Loucy (cell line): Measurements from ENCODE around the gene LFNG.

ENCODE experiments used
- H2AFZ ChIP-seq: fragments of 200-600 bp; sonication (generic); 2 replicates; pipeline ENCODE4 v1.6.0; 2016; ENCODE audit warnings: antibody characterized with exemption, mild to moderate bottlenecking, low read length, moderate library complexity
- H3F3A ChIP-seq: fragments of 200-600 bp; 2 replicates; pipeline ENCODE4 v1.6.0; 2016; ENCODE audit warnings: antibody characterized with exemption, low read depth, mild to moderate bottlenecking
- H3K27me3 ChIP-seq: fragments of 200-600 bp; sonication (generic); 2 replicates; pipeline ENCODE4 v1.6.1; 2014; ENCODE audit warnings: low read length, mild to moderate bottlenecking; ENCODE audit not compliant: insufficient read depth, poor library complexity, severe bottlenecking
- H3K36me3 ChIP-seq: fragments of 200-600 bp; sonication (generic); 2 replicates; pipeline ENCODE4 v1.6.1; 2016; ENCODE audit warnings: low read length; ENCODE audit not compliant: insufficient read depth
- H3K4me1 ChIP-seq: fragments of 200-600 bp; sonication (generic); 2 replicates; pipeline ENCODE4 v1.5.1; 2014; ENCODE audit warnings: low read length, mild to moderate bottlenecking; ENCODE audit not compliant: insufficient read depth, poor library complexity, severe bottlenecking
- H3K4me2 ChIP-seq: fragments of 200-600 bp; sonication (generic); 2 replicates; pipeline ENCODE4 v1.6.0; 2014; ENCODE audit warnings: antibody characterized with exemption, low read length, low read depth, mild to moderate bottlenecking; ENCODE audit not compliant: poor library complexity, severe bottlenecking
- H3K4me3 ChIP-seq: fragments of 200-600 bp; sonication (generic); 2 replicates; pipeline ENCODE4 v1.5.1; 2014; ENCODE audit warnings: low read length, mild to moderate bottlenecking, mixed read lengths; ENCODE audit not compliant: poor library complexity, severe bottlenecking
- H3K79me2 ChIP-seq: fragments of 200-600 bp; sonication (generic); 2 replicates; pipeline ENCODE4 v1.6.1; 2014; ENCODE audit warnings: low read length; ENCODE audit not compliant: insufficient read depth
- H3K9ac ChIP-seq: fragments of 200-600 bp; sonication (generic); 2 replicates; pipeline ENCODE4 v1.6.0; 2014; ENCODE audit warnings: mild to moderate bottlenecking, low read depth, low read length, moderate library complexity; ENCODE audit not compliant: poor library complexity, severe bottlenecking
- H3K9me2 ChIP-seq: fragments of 200-600 bp; sonication (generic); replicated peaks from 2 replicates; pipeline ENCODE4 v1.6.1; 2016; ENCODE audit warnings: low read depth, low read length, mixed read lengths
- H3K9me3 ChIP-seq: fragments of 200-600 bp; sonication (generic); 2 replicates; pipeline ENCODE4 v1.6.1; 2014; ENCODE audit warnings: mild to moderate bottlenecking, antibody characterized with exemption, low read length, low read depth; ENCODE audit not compliant: insufficient read depth
- H4K20me1 ChIP-seq: fragments of 200-600 bp; sonication (generic); 2 replicates; pipeline ENCODE4 v1.6.0; 2014; ENCODE audit warnings: antibody characterized with exemption, low read length, mild to moderate bottlenecking; ENCODE audit not compliant: insufficient read depth, poor library complexity, severe bottlenecking
- EZH2phosphoT487 ChIP-seq: fragments of 200-600 bp; IDR thresholded peaks from 2 replicates; pipeline ENCODE4 v1.6.1; 2018; ENCODE audit warnings: antibody characterized with exemption, mild to moderate bottlenecking, moderate library complexity, borderline replicate concordance
- TF ChIP-seq, protein P1 (sequence below): fragments of 200-600 bp; sonication (generic); conservative IDR thresholded peaks from 2 replicates; pipeline ENCODE4 v1.5.1; 2014; ENCODE audit warnings: mild to moderate bottlenecking, antibody characterized with exemption, low read length

LFNG gene

DNA sequence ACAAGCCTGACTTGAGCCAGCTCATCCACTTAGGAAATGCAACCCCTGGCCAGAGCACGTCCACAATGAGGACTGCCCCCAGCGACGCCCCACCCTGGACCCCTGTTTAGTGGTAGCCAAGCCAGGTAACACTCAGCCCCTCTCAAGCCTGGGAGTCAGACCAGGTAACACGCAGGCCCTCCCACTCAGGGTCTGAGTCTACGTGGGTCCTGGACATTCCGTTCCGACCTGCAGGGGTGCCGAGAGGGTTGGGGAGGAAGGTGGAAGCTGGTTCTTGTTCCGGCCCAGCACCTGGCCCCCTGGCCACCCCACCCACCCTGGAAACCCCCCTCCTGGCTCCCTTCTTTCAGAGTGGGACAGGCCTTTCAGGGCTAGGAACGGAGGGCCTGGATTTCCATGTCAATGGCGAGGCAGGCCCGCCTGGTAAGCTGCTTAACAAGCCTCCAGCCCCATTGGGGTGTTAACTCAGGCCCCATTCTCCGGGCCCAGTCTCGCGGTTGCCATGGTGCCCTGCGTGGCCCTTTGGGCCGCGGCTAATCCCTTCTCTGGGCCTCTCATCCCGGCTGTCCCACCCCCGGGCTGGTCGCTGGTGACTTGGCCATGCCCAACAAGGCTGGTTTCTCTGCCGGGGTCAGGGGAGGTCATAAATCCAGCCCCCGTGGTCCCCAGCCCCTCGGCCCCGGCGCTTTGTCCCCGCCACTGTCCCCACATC, 19.7 kb upstream of the LFNG start:
- H3K27me3 ChIP-seq = no peaks in the 10 kb centered on the region
- H3K4me3 ChIP-seq = no peak overlapping the region
- no peaks in the 10 kb centered on the region for H4K20me1 ChIP-seq
- no peaks in the 10 kb centered on the region for H3K36me3 ChIP-seq
- no peak for TF ChIP-seq EZH2phosphoT487
- TF ChIP-seq, protein P1, sequence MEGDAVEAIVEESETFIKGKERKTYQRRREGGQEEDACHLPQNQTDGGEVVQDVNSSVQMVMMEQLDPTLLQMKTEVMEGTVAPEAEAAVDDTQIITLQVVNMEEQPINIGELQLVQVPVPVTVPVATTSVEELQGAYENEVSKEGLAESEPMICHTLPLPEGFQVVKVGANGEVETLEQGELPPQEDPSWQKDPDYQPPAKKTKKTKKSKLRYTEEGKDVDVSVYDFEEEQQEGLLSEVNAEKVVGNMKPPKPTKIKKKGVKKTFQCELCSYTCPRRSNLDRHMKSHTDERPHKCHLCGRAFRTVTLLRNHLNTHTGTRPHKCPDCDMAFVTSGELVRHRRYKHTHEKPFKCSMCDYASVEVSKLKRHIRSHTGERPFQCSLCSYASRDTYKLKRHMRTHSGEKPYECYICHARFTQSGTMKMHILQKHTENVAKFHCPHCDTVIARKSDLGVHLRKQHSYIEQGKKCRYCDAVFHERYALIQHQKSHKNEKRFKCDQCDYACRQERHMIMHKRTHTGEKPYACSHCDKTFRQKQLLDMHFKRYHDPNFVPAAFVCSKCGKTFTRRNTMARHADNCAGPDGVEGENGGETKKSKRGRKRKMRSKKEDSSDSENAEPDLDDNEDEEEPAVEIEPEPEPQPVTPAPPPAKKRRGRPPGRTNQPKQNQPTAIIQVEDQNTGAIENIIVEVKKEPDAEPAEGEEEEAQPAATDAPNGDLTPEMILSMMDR = no peak
- no peaks in the 10 kb centered on the region for H3F3A ChIP-seq
- H3K79me2 ChIP-seq = no peaks in the 10 kb centered on the region
- H3K4me2 ChIP-seq = no peak overlapping the region
- no peak overlapping the region for H3K9ac ChIP-seq
- H3K9me3 ChIP-seq = no peaks in the 10 kb centered on the region
- peaks cover 6% of the 10 kb centered on the region for H3K4me1 ChIP-seq
- no peaks in the 10 kb centered on the region for H3K9me2 ChIP-seq
- no peak overlapping the region for H2AFZ ChIP-seq

DNA sequence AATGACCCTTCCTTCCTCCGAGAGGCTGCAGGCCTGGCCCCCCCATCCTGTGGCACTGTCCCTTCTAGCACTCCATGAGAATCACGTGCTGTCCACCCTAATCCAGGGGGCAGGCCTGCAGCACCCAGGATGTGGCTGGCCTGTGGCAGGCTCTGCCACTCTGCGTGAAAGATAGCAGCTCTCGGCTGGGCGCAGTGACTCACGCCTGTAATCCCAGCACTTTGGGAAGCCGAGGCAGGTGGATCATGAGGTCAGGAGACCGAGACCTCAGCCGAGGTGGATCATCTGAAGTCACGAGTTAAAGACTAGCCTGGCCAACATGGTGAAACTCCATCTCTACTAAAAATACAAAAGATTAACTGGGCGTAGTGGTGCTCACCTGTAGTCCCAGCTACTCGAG, 18.9 kb upstream of the LFNG start:
- Histone ChIP-seq H3K4me3 (no peak overlapping the region), H3K9me2 (no peaks in the 10 kb centered on the region)

DNA sequence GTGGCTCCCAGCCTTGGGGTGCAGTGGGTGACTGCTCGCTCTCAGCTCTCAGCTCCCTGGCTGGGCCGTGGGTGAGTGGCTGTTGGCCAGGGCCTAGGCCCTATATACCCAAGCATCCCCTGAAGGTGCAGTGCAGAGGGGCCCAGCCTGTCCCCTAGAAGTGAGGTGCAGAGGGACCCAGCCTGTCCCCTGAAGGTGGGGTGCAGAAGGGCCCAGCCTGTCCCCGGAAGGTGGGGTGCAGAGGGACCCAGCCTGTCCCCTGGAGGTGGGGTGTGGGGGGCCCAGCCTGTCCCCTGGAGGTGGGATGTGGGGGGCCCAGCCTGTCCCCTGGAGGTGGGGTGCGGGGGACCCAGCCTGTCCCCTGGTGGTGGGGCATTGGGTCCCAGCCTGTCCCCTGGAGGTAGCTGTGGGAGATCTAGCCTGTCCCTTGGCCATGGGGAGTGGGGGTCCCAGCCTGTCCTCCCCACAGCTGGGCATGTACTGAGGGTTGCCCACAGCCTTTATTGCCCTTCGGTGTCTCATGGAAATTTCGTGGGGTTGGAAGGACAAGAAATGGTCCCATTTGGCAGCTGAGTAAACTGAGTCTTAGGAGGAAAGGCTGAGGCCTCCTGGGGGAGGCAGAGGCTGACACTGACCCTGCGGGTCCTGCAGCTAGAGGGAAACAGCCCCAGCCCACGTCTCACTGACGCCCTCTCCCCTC, 17.5 kb upstream of the LFNG start:
- no peak overlapping the region for H2AFZ ChIP-seq
- no peak overlapping the region for H3K9ac ChIP-seq
- H3F3A ChIP-seq = no peaks in the 10 kb centered on the region
- H3K27me3 ChIP-seq = no peaks in the 10 kb centered on the region
- no peaks in the 10 kb centered on the region for H3K79me2 ChIP-seq
- no peak overlapping the region for H3K4me3 ChIP-seq
- H3K4me2 ChIP-seq = no peak overlapping the region
- no peaks in the 10 kb centered on the region for H3K9me2 ChIP-seq
- H3K4me1 ChIP-seq = peaks cover 6% of the 10 kb centered on the region
- H3K36me3 ChIP-seq = no peaks in the 10 kb centered on the region
- TF ChIP-seq, protein P1 = no peak
- TF ChIP-seq EZH2phosphoT487 = no peak
- H4K20me1 ChIP-seq = no peaks in the 10 kb centered on the region
- H3K9me3 ChIP-seq = no peaks in the 10 kb centered on the region

More for the DNA sequence above, 18.9 kb upstream of the LFNG start:
- Histone ChIP-seq H3F3A (no peaks in the 10 kb centered on the region), H3K79me2 (no peaks in the 10 kb centered on the region), H3K9ac (no peak overlapping the region), H4K20me1 (no peaks in the 10 kb centered on the region), H3K27me3 (no peaks in the 10 kb centered on the region), H3K9me3 (no peaks in the 10 kb centered on the region), H2AFZ (no peak overlapping the region), H3K4me2 (no peak overlapping the region), H3K4me1 (peaks cover 6% of the 10 kb centered on the region), H3K36me3 (no peaks in the 10 kb centered on the region)
- TF ChIP-seq, protein P1 = no peak
- no peak for TF ChIP-seq EZH2phosphoT487
